OCI-LY7 (cell line): Measurements from ENCODE around the gene OR51B6. TPM values are rescaled to one million over a fixed set of nuclear protein-coding genes. Genes with fewer than 3 reads are reported as not detected.
"Not testable (repeated sequence)": the region's sequence is repeated elsewhere in the genome, so short reads cannot be mapped to it uniquely, and the experiment has no call there.

Experiments used
- BruUV-seq: library from RNA; stranded (reverse); fragments of 400-500 nt; replicated peaks from 2 replicates; lab custom pipeline; 2021; lab: Mats Ljungman, UMichigan
- CTCF ChIA-PET: fragments of 300-600 bp; sonication (Branson Sonifier 250); formaldehyde crosslinking; loops from one replicate; lab custom pipeline; 2022; ENCODE audit warnings: antibody characterized with exemption; ENCODE audit not compliant: unreplicated experiment; lab: Charles Lee
- POLR2A ChIA-PET: fragments of 300-600 bp; sonication (Branson Sonifier 250); formaldehyde crosslinking; loops from one replicate; lab custom pipeline; 2022; ENCODE audit warnings: antibody characterized with exemption; lab: Charles Lee
- DNase-seq: peaks from one replicate; pipeline ENCODE4 v3.0.0-alpha.2; 2015; ENCODE audit warnings: low spot score
- H2AFZ ChIP-seq: fragments of 200-600 bp; sonication (generic), shearing (Covaris generic); 2 replicates; pipeline ENCODE4 v1.6.1; 2014; ENCODE audit warnings: mild to moderate bottlenecking, antibody characterized with exemption, low read length, moderate library complexity
- H3K27ac ChIP-seq: fragments of 200-600 bp; sonication (generic); 2 replicates; pipeline ENCODE4 v1.5.1; 2014; ENCODE audit warnings: mixed run types, low read depth, mild to moderate bottlenecking, moderate library complexity, low read length, inconsistent platforms; ENCODE audit not compliant: poor library complexity, severe bottlenecking
- H3K36me3 ChIP-seq: fragments of 200-600 bp; sonication (generic); 2 replicates; pipeline ENCODE4 v1.6.1; 2014; ENCODE audit warnings: mild to moderate bottlenecking, antibody characterized with exemption, low read length, moderate library complexity, mixed read lengths; ENCODE audit not compliant: insufficient read depth
- H3K4me1 ChIP-seq: fragments of 200-600 bp; sonication (generic); 2 replicates; pipeline ENCODE4 v1.5.1; 2014; ENCODE audit warnings: mild to moderate bottlenecking, low read length; ENCODE audit not compliant: insufficient read depth, poor library complexity, severe bottlenecking
- H3K4me2 ChIP-seq: fragments of 200-600 bp; sonication (generic); 2 replicates; pipeline ENCODE4 v1.6.1; 2014; ENCODE audit warnings: mild to moderate bottlenecking, low read length
- H3K4me3 ChIP-seq: fragments of 200-600 bp; sonication (generic); 2 replicates; pipeline ENCODE4 v1.5.1; 2014; ENCODE audit warnings: mild to moderate bottlenecking, low read depth, low read length; ENCODE audit not compliant: poor library complexity, severe bottlenecking
- H3K79me2 ChIP-seq: fragments of 200-600 bp; sonication (generic); 2 replicates; pipeline ENCODE4 v1.6.1; 2016; ENCODE audit warnings: low read depth, mild to moderate bottlenecking, low read length, moderate library complexity, mixed read lengths; ENCODE audit not compliant: insufficient read depth
- H3K9me2 ChIP-seq: fragments of 200-600 bp; sonication (generic); 2 replicates; pipeline ENCODE4 v1.6.1; 2016; ENCODE audit warnings: mild to moderate bottlenecking, low read length, mixed read lengths; ENCODE audit not compliant: insufficient read depth
- H3K9me3 ChIP-seq: fragments of 200-600 bp; sonication (generic); 2 replicates; pipeline ENCODE4 v1.6.1; 2014; ENCODE audit warnings: mild to moderate bottlenecking, mixed run types, low read length, mixed read lengths
- H4K20me1 ChIP-seq: fragments of 200-600 bp; sonication (generic); 2 replicates; pipeline ENCODE4 v1.6.1; 2014; ENCODE audit warnings: mild to moderate bottlenecking, antibody characterized with exemption, low read length, moderate library complexity, mixed read lengths; ENCODE audit not compliant: insufficient read depth
- EZH2phosphoT487 ChIP-seq: fragments of 200-600 bp; sonication (generic); IDR thresholded peaks from 2 replicates; pipeline ENCODE4 v1.6.1; 2018; ENCODE audit warnings: low read depth, borderline replicate concordance, mild to moderate bottlenecking, mixed run types, antibody characterized with exemption, low read length, moderate library complexity, mixed read lengths
- intact Hi-C: fragments of 100-400 bp; cut with micrococcal nuclease; formaldehyde crosslinking; loops from one replicate; pipeline ENCODE4 v1.10.0; 2022; ENCODE audit not compliant: unreplicated experiment
- total RNA-seq, 2 experiments: library from RNA; depleted of rRNA in 1 of 2; stranded (reverse); fragments of >200 nt in 1 of 2; shearing (Covaris generic) in 1 of 2; gene quantifications; 2 replicates each; pipeline ENCODE4 v1.2.3, GENCODE V29; 2014 to 2022
- TF ChIP-seq, protein P1 (sequence below): fragments of 200-600 bp; sonication (generic); conservative IDR thresholded peaks from 2 replicates; pipeline ENCODE4 v1.5.1; 2014; ENCODE audit warnings: mild to moderate bottlenecking, antibody characterized with exemption, low read length, moderate library complexity, mixed read lengths

The OR51B6 gene
- total RNA-seq, 2 experiments from 2014 or later = not detected

DNA sequence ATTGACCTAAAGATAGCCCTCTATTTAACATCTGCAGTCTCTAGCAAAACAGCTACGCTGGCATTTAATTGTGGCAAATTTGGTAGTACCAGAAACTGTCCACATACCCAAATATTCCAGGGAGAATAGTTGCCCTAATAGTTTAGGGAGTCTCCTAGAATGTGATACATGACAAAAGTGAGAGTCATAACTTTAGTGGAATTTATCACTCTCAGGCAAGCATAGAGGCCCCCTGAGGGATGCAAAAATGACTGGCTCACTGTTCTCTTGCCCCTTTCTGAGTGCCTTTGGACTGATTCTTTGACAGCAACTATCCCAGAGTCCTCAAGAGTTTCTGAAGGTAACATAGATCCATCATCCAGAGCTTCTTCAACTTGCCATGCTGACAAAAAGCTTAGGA lies 47.3 kb upstream of the OR51B6 start:
- H3K4me1 ChIP-seq = no peaks in the 10 kb centered on the region
- H2AFZ ChIP-seq = no peak overlapping the region
- ChIA-PET POLR2A (no interaction called here), CTCF (no interaction called here)
- H3K4me2 ChIP-seq = no peak overlapping the region
- no peaks in the 10 kb centered on the region for H4K20me1 ChIP-seq
- intact Hi-C loops = no loop called here
- no TSS peak for BruUV-seq
- no peak for TF ChIP-seq EZH2phosphoT487
- TF ChIP-seq, protein P1, sequence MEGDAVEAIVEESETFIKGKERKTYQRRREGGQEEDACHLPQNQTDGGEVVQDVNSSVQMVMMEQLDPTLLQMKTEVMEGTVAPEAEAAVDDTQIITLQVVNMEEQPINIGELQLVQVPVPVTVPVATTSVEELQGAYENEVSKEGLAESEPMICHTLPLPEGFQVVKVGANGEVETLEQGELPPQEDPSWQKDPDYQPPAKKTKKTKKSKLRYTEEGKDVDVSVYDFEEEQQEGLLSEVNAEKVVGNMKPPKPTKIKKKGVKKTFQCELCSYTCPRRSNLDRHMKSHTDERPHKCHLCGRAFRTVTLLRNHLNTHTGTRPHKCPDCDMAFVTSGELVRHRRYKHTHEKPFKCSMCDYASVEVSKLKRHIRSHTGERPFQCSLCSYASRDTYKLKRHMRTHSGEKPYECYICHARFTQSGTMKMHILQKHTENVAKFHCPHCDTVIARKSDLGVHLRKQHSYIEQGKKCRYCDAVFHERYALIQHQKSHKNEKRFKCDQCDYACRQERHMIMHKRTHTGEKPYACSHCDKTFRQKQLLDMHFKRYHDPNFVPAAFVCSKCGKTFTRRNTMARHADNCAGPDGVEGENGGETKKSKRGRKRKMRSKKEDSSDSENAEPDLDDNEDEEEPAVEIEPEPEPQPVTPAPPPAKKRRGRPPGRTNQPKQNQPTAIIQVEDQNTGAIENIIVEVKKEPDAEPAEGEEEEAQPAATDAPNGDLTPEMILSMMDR = no peak
- no peaks in the 10 kb centered on the region for H3K36me3 ChIP-seq
- H3K9me3 ChIP-seq = no peaks in the 10 kb centered on the region
- H3K79me2 ChIP-seq = no peaks in the 10 kb centered on the region
- no peak overlapping the region for H3K27ac ChIP-seq
- no peak overlapping the region for H3K4me3 ChIP-seq
- H3K9me2 ChIP-seq = no peaks in the 10 kb centered on the region
- no peak for DNase-seq

DNA sequence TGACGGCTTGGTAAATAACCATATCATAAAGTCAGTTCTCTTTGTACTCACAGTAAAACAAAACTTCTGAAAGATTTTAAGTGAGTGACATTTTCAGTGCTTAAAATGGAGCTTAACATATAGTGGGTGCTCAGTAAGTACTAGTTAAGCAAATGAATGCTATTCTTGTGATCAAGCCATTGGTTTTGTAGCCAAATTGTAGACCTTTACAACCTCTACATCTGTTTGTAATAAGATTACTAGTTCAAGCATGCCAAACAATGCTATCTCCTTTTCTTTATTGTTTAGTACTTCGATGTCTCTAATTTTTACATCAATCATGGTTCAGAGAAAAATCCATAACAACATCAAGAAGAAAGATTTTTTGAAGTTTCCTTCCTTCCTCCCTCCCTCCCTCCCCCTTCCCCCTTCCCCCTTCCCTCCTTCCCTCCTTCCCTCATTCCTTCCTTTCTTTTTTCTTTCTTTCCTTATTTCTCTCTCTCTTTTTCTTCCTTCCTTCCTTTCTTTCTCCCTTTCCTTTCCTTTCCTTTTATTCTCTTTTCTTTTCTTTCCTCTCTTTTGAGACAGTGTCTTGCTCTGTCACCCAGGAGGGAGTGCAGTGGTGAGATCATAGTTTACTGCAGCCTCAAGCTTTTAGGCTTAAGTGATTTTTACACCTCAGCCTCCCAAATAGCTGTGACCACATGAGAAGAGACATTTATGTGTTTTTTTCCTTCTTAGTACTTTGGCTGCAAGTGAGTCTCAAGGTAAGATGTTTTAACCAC lies 43.9 kb upstream of the OR51B6 start:
- DNase-seq = no peak
- no peaks in the 10 kb centered on the region for H3K36me3 ChIP-seq
- ChIA-PET CTCF (no interaction called here), POLR2A (interaction anchor here (0.8 kb wide), 1 partner anchor 31 kb away, joined by 3 read pairs; no protein-coding TSS in a partner anchor)
- no peaks in the 10 kb centered on the region for H3K9me2 ChIP-seq
- H3K79me2 ChIP-seq = no peaks in the 10 kb centered on the region
- no TSS peak for BruUV-seq
- TF ChIP-seq, protein P1 = no peak
- no peak for TF ChIP-seq EZH2phosphoT487
- no peaks in the 10 kb centered on the region for H3K9me3 ChIP-seq
- no peak overlapping the region for H3K4me3 ChIP-seq
- intact Hi-C loops = no loop called here
- no peak overlapping the region for H2AFZ ChIP-seq
- H3K27ac ChIP-seq = no peak overlapping the region
- no peak overlapping the region for H3K4me2 ChIP-seq
- H3K4me1 ChIP-seq = no peaks in the 10 kb centered on the region
- H4K20me1 ChIP-seq = no peaks in the 10 kb centered on the region

DNA sequence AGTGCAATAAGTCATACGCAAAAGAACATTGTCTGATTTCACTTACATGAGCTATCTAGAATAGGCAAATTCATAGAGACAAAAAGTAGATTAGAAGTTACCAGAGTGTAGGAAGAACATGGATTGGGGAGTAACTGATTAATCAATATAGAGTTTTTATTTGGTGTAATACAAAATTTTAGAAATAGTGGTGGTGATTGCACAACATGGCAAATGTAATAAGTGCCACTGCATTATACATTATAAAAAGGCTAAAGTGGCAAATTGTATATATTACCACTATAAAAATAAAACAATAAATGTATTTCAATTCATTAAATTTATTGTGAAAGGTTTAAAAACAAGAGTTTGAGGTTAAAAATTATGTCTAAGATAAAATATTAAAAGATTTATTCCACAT lies 40.9 kb upstream of the OR51B6 start:
- Histone ChIP-seq H2AFZ (no peak overlapping the region), H3K9me3 (no peaks in the 10 kb centered on the region), H4K20me1 (no peaks in the 10 kb centered on the region), H3K4me2 (no peak overlapping the region), H3K4me3 (no peak overlapping the region), H3K9me2 (no peaks in the 10 kb centered on the region), H3K79me2 (no peaks in the 10 kb centered on the region), H3K4me1 (no peaks in the 10 kb centered on the region), H3K27ac (no peak overlapping the region), H3K36me3 (no peaks in the 10 kb centered on the region)
- TF ChIP-seq, protein P1 = no peak
- no peak for TF ChIP-seq EZH2phosphoT487
- no peak for DNase-seq
- POLR2A ChIA-PET = no interaction called here
- BruUV-seq = no TSS peak
- intact Hi-C loops = no loop called here
- CTCF ChIA-PET = no interaction called here

DNA sequence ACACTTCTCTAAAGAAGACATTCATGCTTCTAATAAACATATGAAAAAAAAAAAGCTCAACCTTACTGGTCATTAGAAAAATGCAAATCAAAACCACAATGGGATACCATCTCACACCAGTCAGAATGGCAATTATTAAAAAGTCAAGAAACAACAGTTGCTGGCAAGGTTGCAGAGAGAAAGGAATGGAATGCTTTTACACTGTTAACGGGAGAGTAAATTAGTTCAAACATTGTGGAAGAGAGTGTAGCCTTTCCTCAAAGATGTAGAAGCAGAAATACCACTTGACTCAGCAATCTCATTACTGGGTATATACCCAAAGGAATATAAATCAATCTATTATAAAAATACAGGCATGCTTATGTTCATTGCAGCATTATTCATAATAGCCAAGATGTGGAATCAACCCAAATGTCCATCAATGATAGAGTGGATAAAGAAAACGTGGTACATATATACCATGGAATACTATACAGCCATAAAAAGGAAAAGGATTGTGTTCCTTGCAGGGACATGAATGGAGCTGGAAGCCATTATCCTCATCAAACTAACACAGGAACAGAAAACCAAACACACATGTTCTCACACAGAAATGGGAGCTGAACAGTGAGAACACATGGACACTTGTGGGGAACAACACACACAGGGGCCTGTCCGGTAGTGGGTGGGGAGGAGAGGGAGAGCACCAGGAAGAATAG lies 37.8 kb upstream of the OR51B6 start:
- H3K4me3 ChIP-seq, H3K79me2 ChIP-seq, H4K20me1 ChIP-seq, H3K4me1 ChIP-seq, CTCF ChIA-PET, H3K9me3 ChIP-seq, H2AFZ ChIP-seq, intact Hi-C loops, H3K4me2 ChIP-seq, POLR2A ChIA-PET, DNase-seq, H3K36me3 ChIP-seq, H3K27ac ChIP-seq, BruUV-seq, H3K9me2 ChIP-seq: not testable (repeated sequence)
